Endothelial cell of umbilical vein (primary cell): ENCODE measurements around the gene BAG5. TPM values are rescaled to one million over a fixed set of nuclear protein-coding genes. Genes with fewer than 3 reads are reported as not detected.

ENCODE experiments used
- BruUV-seq: library from RNA; stranded (reverse); fragments of 400-500 nt; replicated peaks from 2 replicates; lab custom pipeline; 2021; lab: Mats Ljungman, UMichigan
- CTCF ChIA-PET: fragments of 300-600, 350-600 bp; sonication (Branson Sonifier 250); formaldehyde crosslinking; loops from one replicate; lab custom pipeline; 2021; ENCODE audit warnings: antibody characterized with exemption, inconsistent platforms; lab: Charles Lee
- POLR2A ChIA-PET: fragments of 300-600, 350-600 bp; sonication (Branson Sonifier 250); formaldehyde crosslinking; loops from one replicate; lab custom pipeline; 2021; ENCODE audit warnings: antibody characterized with exemption, inconsistent platforms; lab: Charles Lee
- DNase-seq: peaks from one replicate; pipeline ENCODE4 v3.0.0-alpha.2; 2011; ENCODE audit warnings: low read depth, low spot score
- FAIRE-seq: peaks from 2 replicates; lab custom pipeline; 2011; peaks lifted over from hg19 to GRCh38; lab: Jason Lieb, UNC
- H2AFZ ChIP-seq: 2 replicates; pipeline ENCODE4 v1.6.0; 2012; ENCODE audit warnings: low read depth, low read length, control low read depth, inconsistent platforms
- H3K27ac ChIP-seq: 2 replicates; pipeline ENCODE4 v1.5.1; 2011; ENCODE audit warnings: low read depth, mild to moderate bottlenecking, control low read depth, low read length, moderate library complexity; ENCODE audit not compliant: insufficient read depth
- H3K27me3 ChIP-seq, 2 experiments: 2 replicates each; pipeline versions ENCODE4 v1.6.0 to v1.6.1; 2011; ENCODE audit warnings: low read length in 2 of 2, mixed read lengths in 1 of 2; ENCODE audit not compliant: control insufficient read depth in 2 of 2, insufficient read depth in 2 of 2
- H3K36me3 ChIP-seq, 2 experiments: 2 replicates in 1 of 2; 3 replicates in 1 of 2; pipeline ENCODE4 v1.5.1; 2011; ENCODE audit warnings: low read length in 2 of 2, mild to moderate bottlenecking in 1 of 2, moderate library complexity in 1 of 2; ENCODE audit not compliant: control insufficient read depth in 2 of 2, insufficient read depth in 2 of 2; ENCODE audit errors: extremely low read depth in 1 of 2
- H3K4me1 ChIP-seq: 3 replicates; pipeline ENCODE4 v1.5.1; 2011; ENCODE audit warnings: mild to moderate bottlenecking, low read length; ENCODE audit not compliant: control insufficient read depth, insufficient read depth; ENCODE audit errors: extremely low read depth
- H3K4me2 ChIP-seq: 2 replicates; pipeline ENCODE4 v1.6.1; 2011; ENCODE audit warnings: low read length, control low read depth, mixed read lengths; ENCODE audit not compliant: insufficient read depth
- H3K4me3 ChIP-seq, 3 experiments: fragments of 200-600 bp in 1 of 3; sonication (generic), shearing (Covaris generic) in 1 of 3; replicated peaks in 1 of 3; 2 replicates each; pipeline ENCODE4 v1.5.1; 2011 to 2016; ENCODE audit warnings: control low read depth in 3 of 3, low read length in 3 of 3, mild to moderate bottlenecking in 2 of 3, inconsistent platforms in 1 of 3, low read depth in 1 of 3, moderate library complexity in 1 of 3; ENCODE audit not compliant: insufficient read depth in 1 of 3
- H3K79me2 ChIP-seq: 2 replicates; pipeline ENCODE4 v1.6.0; 2012; ENCODE audit warnings: low read length, inconsistent platforms; ENCODE audit not compliant: control insufficient read depth, insufficient read depth
- H3K9ac ChIP-seq: replicated peaks from 2 replicates; pipeline ENCODE3; 2011; ENCODE audit warnings: low read length, control low read depth; ENCODE audit not compliant: insufficient read depth; ENCODE audit errors: extremely low read depth
- H3K9me1 ChIP-seq: replicated peaks from 3 replicates; pipeline ENCODE4 v1.6.0; 2011; ENCODE audit warnings: mild to moderate bottlenecking, low read length; ENCODE audit not compliant: control insufficient read depth, insufficient read depth; ENCODE audit errors: extremely low read depth
- H3K9me3 ChIP-seq: replicated peaks from 2 replicates; pipeline ENCODE4 v1.5.1; 2012; ENCODE audit warnings: low read length, inconsistent platforms; ENCODE audit not compliant: control insufficient read depth, insufficient read depth
- H4K20me1 ChIP-seq: replicated peaks from 2 replicates; pipeline ENCODE3; 2011; ENCODE audit warnings: mild to moderate bottlenecking, low read length; ENCODE audit not compliant: control insufficient read depth, insufficient read depth; ENCODE audit errors: extremely low read depth
- CTCF ChIP-seq, 2 donors: IDR thresholded peaks; 1 replicate in 1 of 2; 2 replicates in 1 of 2; pipeline ENCODE4 v1.5.1; 2011; ENCODE audit warnings: low read length in 2 of 2, mild to moderate bottlenecking in 2 of 2, moderate library complexity in 2 of 2, control low read depth in 1 of 2, inconsistent platforms in 1 of 2, low read depth in 1 of 2; ENCODE audit not compliant: insufficient read depth in 1 of 2; ENCODE audit errors: extremely low read depth in 1 of 2
- EZH2 ChIP-seq: IDR thresholded peaks from 2 replicates; pipeline ENCODE4 v1.6.1; 2012; ENCODE audit warnings: borderline replicate concordance, low read depth, mild to moderate bottlenecking, moderate library complexity, low read length, inconsistent platforms; ENCODE audit not compliant: severe bottlenecking
- FOS ChIP-seq: IDR thresholded peaks from 2 replicates; pipeline ENCODE4 v1.6.1; 2011; ENCODE audit warnings: mild to moderate bottlenecking, low read length, moderate library complexity, borderline replicate concordance; ENCODE audit not compliant: insufficient read depth
- GATA2 ChIP-seq: IDR thresholded peaks from 2 replicates; pipeline ENCODE4 v1.7.0; 2011; ENCODE audit warnings: low read depth, mild to moderate bottlenecking, moderate library complexity, mixed read lengths, low read length; ENCODE audit not compliant: insufficient read length, insufficient read depth
- JUN ChIP-seq: IDR thresholded peaks from 2 replicates; pipeline ENCODE4 v1.6.1; 2011; ENCODE audit warnings: borderline replicate concordance, low read depth; ENCODE audit not compliant: insufficient read length, insufficient read depth
- MAX ChIP-seq: IDR thresholded peaks from 2 replicates; pipeline ENCODE4 v1.6.1; 2011; ENCODE audit not compliant: insufficient read depth, insufficient read length
- MYC ChIP-seq: IDR thresholded peaks from one replicate; pipeline ENCODE4 v1.6.1; 2011; ENCODE audit warnings: mild to moderate bottlenecking, low read depth, low read length
- POLR2A ChIP-seq: IDR thresholded peaks from 2 replicates; pipeline ENCODE4 v1.6.1; 2012; ENCODE audit warnings: low read depth, mild to moderate bottlenecking, control low read depth, low read length
- POLR2AphosphoS5 ChIP-seq: IDR thresholded peaks from 2 replicates; pipeline ENCODE4 v1.6.1; 2012; ENCODE audit warnings: low read depth, mild to moderate bottlenecking, control low read depth, low read length, moderate library complexity; ENCODE audit not compliant: insufficient read depth
- dilution Hi-C: fragments of 300-500 bp; cut with MboI; formaldehyde crosslinking; loops from one replicate; pipeline ENCODE4 v1.15.0; 2019; ENCODE audit warnings: low sequenced_read_pairs; ENCODE audit not compliant: extremely low pct_ligation_motif_present
- intact Hi-C: fragments of 100-400 bp; cut with micrococcal nuclease; formaldehyde crosslinking; loops from one replicate; pipeline ENCODE4 v1.10.0; 2022
- polyA plus RNA-seq, 4 experiments: library from polyadenylated mRNA; depleted of rRNA in 3 of 4; stranded (reverse) in 3 of 4; unstranded in 1 of 4; fragments of >200 nt; gene quantifications; 2 replicates each; pipeline versions ENCODE4 v1.2.1 to v1.2.3, GENCODE V29; 2011 to 2012; ENCODE audit warnings: missing spikeins in 1 of 4
- total RNA-seq: library from RNA; stranded (reverse); gene quantifications from 2 replicates; pipeline ENCODE4 v1.2.3, GENCODE V29; 2021

Gene BAG5
- total and polyA plus RNA-seq, 2 donors (not counting 3 experiments of a cell fraction or from before 2014, with no cell fraction given), result 6.3 to 32.5 TPM

GRCh38 chr14:103547941-103548462, 14.5 kb downstream of the BAG5 start:
- dilution Hi-C loops, result no loop called here
- Histone ChIP-seq H3K36me3 (no peaks in the 10 kb centered on the region), H3K4me3 (no peak overlapping the region), H3K4me2 (no peak overlapping the region), H2AFZ (no peak overlapping the region), H3K9me1 (no peaks in the 10 kb centered on the region), H3K9me3 (no peaks in the 10 kb centered on the region), H3K27me3 (no peaks in the 10 kb centered on the region), H4K20me1 (no peaks in the 10 kb centered on the region), H3K27ac (no peak overlapping the region), H3K79me2 (no peaks in the 10 kb centered on the region), H3K9ac (no peak overlapping the region), H3K4me1 (no peaks in the 10 kb centered on the region)
- POLR2A ChIA-PET, result interaction anchor here (0.8 kb wide), 1 partner anchor 29 kb away, joined by 3 read pairs; no protein-coding TSS in a partner anchor
- no peak for DNase-seq
- TF ChIP-seq MAX (no peak), POLR2A (no peak), JUN (no peak), CTCF (IDR thresholded peaks at IDR 0.05; ENCODE audit: extremely low read depth in 1 of 2, insufficient read depth in 1 of 2, low read depth in 1 of 2, low read length in 2 of 2) (no peak), POLR2AphosphoS5 (no peak), MYC (no peak), GATA2 (no peak), FOS (no peak), EZH2 (no peak)
- FAIRE-seq, result no peak
- intact Hi-C loops, result no loop called here
- no TSS peak for BruUV-seq
- CTCF ChIA-PET, result interaction anchor here (1.1 to 14.4 kb wide), 7 partner anchors 11 to 48 kb away, joined by 3 to 209 read pairs (median 9); partner anchors contain the start of gene CKB
